Mammary epithelial cell (primary cell): ENCODE measurements around the gene STXBP5.

Source experiments
- EZH2 ChIP-seq: IDR thresholded peaks from 2 replicates; pipeline ENCODE4 v1.6.1; 2012; ENCODE audit warnings: low read length, inconsistent platforms, borderline replicate concordance
- TF ChIP-seq, protein P1 (sequence below), 2 donors: IDR thresholded peaks in 1 of 2; conservative IDR thresholded peaks in 1 of 2; 2 replicates each; pipeline ENCODE4 v1.5.1; 2011 to 2012; ENCODE audit warnings: inconsistent platforms in 2 of 2, low read length in 2 of 2, mild to moderate bottlenecking in 2 of 2, control low read depth in 1 of 2, low read depth in 1 of 2; ENCODE audit not compliant: insufficient read depth in 1 of 2; ENCODE audit errors: extremely low read depth in 1 of 2

DNA sequence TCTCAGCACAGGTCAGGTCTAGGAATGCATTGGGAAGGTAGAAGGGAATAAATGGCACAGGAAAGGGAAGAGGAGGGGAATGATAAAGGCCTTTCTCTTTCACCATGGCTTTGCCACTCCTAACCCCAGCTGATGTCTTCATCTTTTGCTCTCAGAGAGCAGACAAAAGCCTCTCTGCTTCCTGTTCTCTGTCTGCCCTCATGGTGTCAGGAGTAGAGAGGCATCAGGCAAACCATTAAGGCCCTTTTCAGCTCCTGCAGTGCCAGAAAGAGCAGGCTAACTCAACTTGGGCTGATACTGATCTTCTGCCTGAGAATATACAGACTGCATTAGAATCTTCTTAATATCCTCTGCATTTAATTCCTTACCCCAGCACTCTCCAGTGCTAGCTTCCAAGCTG, 48.0 kb upstream of the STXBP5 start:
- TF ChIP-seq, protein P1, sequence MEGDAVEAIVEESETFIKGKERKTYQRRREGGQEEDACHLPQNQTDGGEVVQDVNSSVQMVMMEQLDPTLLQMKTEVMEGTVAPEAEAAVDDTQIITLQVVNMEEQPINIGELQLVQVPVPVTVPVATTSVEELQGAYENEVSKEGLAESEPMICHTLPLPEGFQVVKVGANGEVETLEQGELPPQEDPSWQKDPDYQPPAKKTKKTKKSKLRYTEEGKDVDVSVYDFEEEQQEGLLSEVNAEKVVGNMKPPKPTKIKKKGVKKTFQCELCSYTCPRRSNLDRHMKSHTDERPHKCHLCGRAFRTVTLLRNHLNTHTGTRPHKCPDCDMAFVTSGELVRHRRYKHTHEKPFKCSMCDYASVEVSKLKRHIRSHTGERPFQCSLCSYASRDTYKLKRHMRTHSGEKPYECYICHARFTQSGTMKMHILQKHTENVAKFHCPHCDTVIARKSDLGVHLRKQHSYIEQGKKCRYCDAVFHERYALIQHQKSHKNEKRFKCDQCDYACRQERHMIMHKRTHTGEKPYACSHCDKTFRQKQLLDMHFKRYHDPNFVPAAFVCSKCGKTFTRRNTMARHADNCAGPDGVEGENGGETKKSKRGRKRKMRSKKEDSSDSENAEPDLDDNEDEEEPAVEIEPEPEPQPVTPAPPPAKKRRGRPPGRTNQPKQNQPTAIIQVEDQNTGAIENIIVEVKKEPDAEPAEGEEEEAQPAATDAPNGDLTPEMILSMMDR (conservative IDR thresholded peaks at IDR 0.05 in 1 of 2, IDR thresholded peaks at IDR 0.05 in 1 of 2; ENCODE audit: extremely low read depth in 1 of 2, insufficient read depth in 1 of 2, low read depth in 1 of 2, low read length in 2 of 2) = no peak
- no peak for TF ChIP-seq EZH2
